Hepatocyte (in vitro differentiated cells): Measurements from ENCODE around the gene PPIB. TPM values are rescaled to one million over a fixed set of nuclear protein-coding genes. Genes with fewer than 3 reads are reported as not detected.
A peak's percentile ranks its signal among the peaks of the same experiment; 100 is the strongest.

Source experiments
- DNase-seq: peaks from one replicate; pipeline ENCODE4 v3.0.0-alpha.2; 2016; ENCODE audit warnings: low spot score
- H2AFZ ChIP-seq: fragments of 200-600 bp; sonication (generic); 2 replicates; pipeline ENCODE4 v1.6.0; 2016; ENCODE audit warnings: antibody characterized with exemption, mild to moderate bottlenecking
- H3K27ac ChIP-seq: fragments of 200-600 bp; sonication (generic); 2 replicates; pipeline ENCODE4 v1.5.1; 2016; ENCODE audit warnings: mild to moderate bottlenecking
- H3K27me3 ChIP-seq: fragments of 200-600 bp; sonication (generic); 2 replicates; pipeline ENCODE4 v1.6.1; 2016
- H3K36me3 ChIP-seq: fragments of 200-600 bp; sonication (generic); replicated peaks from 2 replicates; pipeline ENCODE4 v1.5.1; 2016; ENCODE audit warnings: low read depth; ENCODE audit not compliant: insufficient read depth
- H3K4me1 ChIP-seq: fragments of 200-600 bp; sonication (generic); 2 replicates; pipeline ENCODE4 v1.5.1; 2016; ENCODE audit warnings: mild to moderate bottlenecking, moderate library complexity; ENCODE audit not compliant: insufficient read depth
- H3K4me2 ChIP-seq: fragments of 200-600 bp; sonication (generic); 2 replicates; pipeline ENCODE4 v1.6.0; 2016
- H3K4me3 ChIP-seq: fragments of 200-600 bp; sonication (generic); 2 replicates; pipeline ENCODE4 v1.5.1; 2016; ENCODE audit warnings: mild to moderate bottlenecking
- H3K79me2 ChIP-seq: fragments of 200-600 bp; sonication (generic); 2 replicates; pipeline ENCODE4 v1.6.0; 2017; ENCODE audit warnings: mild to moderate bottlenecking
- H3K9me2 ChIP-seq: fragments of 200-600 bp; sonication (generic); replicated peaks from 2 replicates; pipeline ENCODE4 v1.6.0; 2017; ENCODE audit warnings: mild to moderate bottlenecking; ENCODE audit not compliant: insufficient read depth
- H3K9me3 ChIP-seq: fragments of 200-600 bp; sonication (generic); 2 replicates; pipeline ENCODE4 v1.5.1; 2016; ENCODE audit warnings: low read depth, mild to moderate bottlenecking
- H4K20me1 ChIP-seq: fragments of 200-600 bp; sonication (generic); 2 replicates; pipeline ENCODE4 v1.6.0; 2016; ENCODE audit warnings: mild to moderate bottlenecking; ENCODE audit not compliant: insufficient read depth, poor library complexity, severe bottlenecking
- EZH2 ChIP-seq: fragments of 200-600 bp; sonication (generic); IDR thresholded peaks from 2 replicates; pipeline ENCODE4 v1.6.1; 2016; ENCODE audit warnings: antibody characterized with exemption, mild to moderate bottlenecking, borderline replicate concordance
- EZH2phosphoT487 ChIP-seq: fragments of 200-600 bp; sonication (generic); IDR thresholded peaks from one replicate; pipeline ENCODE4 v1.6.1; 2018; ENCODE audit warnings: antibody characterized with exemption, mild to moderate bottlenecking, low read depth, moderate library complexity; ENCODE audit not compliant: unreplicated experiment, severe bottlenecking
- whole genome bisulfite sequencing: methylation state at CpG from one replicate; pipeline ENCODE4 v1.1.6; 2016; ENCODE audit warnings: low lambda C conversion rate; ENCODE audit errors: missing lambda C conversion rate; 5-methylcytosine and 5-hydroxymethylcytosine counted together
- polyA plus RNA-seq: library from polyadenylated mRNA; unstranded; fragments of >200 nt; fragmentation: Nextera tagmentation; extraction: Ambion mirVana; gene quantifications from 2 replicates; pipeline ENCODE4 v1.2.1, GENCODE V29; 2016
- total RNA-seq: library from RNA; depleted of rRNA; stranded (reverse); fragments of >200 nt; gene quantifications from 2 replicates; pipeline ENCODE4 v1.2.3, GENCODE V29; 2014
- TF ChIP-seq, protein P1 (sequence below): fragments of 200-600 bp; sonication (generic); IDR thresholded peaks from 2 replicates; pipeline ENCODE4 v1.5.1; 2016; ENCODE audit warnings: antibody characterized with exemption, mild to moderate bottlenecking; ENCODE audit not compliant: poor library complexity

PPIB gene
- total and polyA plus RNA-seq, 2 experiments from 2014 or later, result 799 to 1,542 TPM

DNA sequence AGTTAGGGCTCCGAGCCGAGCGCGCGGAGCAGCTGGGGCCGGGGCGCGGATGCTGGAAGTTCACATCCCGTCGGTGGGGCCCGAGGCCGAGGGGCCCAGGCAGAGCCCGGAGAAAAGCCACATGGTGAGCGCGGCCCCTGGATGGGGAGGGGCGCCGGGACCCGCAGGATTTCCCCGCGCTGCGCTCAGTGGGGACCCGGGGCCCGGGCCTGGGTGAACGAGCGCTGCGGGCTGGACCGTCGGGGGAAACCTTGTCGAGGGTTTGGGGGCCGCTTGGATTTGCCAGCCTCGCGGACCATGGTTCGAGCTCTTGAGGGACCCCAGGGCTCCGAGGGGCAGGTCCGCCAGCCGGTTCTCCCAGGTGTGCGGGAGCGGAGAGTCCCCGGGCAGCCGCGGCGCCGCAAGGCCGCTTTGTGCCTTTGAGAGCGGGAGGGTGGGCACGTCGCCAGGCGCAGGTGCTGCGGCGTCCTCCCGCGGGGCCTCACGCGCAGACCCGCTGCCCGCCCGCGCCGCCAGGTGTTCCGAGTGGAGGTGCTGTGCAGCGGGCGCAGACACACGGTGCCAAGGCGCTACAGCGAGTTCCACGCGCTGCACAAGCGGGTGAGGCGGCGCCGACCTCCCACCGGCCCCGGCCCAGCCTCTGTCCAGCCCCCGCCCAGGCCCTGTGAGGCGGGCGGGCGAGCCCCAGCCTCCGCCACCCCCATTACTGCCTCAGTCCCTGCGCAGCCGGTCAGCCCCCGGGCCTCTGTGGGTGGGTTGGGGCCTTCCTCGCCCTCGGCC is 10.9 kb downstream of the PPIB start, which contains the start of gene SNX22:
SNX22 (plus strand) TSS at position 5 of the 780 bp plus-strand sequence; CDS start at position 50, 45 bp downstream.
- Histone ChIP-seq H3K27me3 (peaks cover 14% of the 10 kb centered on the region), H3K4me2 (peak within 1 kb of the TSS; percentile 99), H3K36me3 (no peaks in the 10 kb centered on the region), H2AFZ (peak within 1 kb of the TSS; percentile 80), H3K9me3 (no peaks in the 10 kb centered on the region), H3K4me3 (peak within 1 kb of the TSS; percentile 58), H4K20me1 (peaks cover 5% of the 10 kb centered on the region), H3K9me2 (no peaks in the 10 kb centered on the region), H3K27ac (no peak within 1 kb of the TSS), H3K4me1 (peaks cover 25% of the 10 kb centered on the region), H3K79me2 (no peaks in the 10 kb centered on the region)
- peak; percentile 45 for TF ChIP-seq EZH2
- TF ChIP-seq, protein P1, sequence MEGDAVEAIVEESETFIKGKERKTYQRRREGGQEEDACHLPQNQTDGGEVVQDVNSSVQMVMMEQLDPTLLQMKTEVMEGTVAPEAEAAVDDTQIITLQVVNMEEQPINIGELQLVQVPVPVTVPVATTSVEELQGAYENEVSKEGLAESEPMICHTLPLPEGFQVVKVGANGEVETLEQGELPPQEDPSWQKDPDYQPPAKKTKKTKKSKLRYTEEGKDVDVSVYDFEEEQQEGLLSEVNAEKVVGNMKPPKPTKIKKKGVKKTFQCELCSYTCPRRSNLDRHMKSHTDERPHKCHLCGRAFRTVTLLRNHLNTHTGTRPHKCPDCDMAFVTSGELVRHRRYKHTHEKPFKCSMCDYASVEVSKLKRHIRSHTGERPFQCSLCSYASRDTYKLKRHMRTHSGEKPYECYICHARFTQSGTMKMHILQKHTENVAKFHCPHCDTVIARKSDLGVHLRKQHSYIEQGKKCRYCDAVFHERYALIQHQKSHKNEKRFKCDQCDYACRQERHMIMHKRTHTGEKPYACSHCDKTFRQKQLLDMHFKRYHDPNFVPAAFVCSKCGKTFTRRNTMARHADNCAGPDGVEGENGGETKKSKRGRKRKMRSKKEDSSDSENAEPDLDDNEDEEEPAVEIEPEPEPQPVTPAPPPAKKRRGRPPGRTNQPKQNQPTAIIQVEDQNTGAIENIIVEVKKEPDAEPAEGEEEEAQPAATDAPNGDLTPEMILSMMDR, result no peak
- peak; percentile 52 for DNase-seq
- WGBS, result 2% methylated on average over 65 of the region's 83 CpGs

DNA sequence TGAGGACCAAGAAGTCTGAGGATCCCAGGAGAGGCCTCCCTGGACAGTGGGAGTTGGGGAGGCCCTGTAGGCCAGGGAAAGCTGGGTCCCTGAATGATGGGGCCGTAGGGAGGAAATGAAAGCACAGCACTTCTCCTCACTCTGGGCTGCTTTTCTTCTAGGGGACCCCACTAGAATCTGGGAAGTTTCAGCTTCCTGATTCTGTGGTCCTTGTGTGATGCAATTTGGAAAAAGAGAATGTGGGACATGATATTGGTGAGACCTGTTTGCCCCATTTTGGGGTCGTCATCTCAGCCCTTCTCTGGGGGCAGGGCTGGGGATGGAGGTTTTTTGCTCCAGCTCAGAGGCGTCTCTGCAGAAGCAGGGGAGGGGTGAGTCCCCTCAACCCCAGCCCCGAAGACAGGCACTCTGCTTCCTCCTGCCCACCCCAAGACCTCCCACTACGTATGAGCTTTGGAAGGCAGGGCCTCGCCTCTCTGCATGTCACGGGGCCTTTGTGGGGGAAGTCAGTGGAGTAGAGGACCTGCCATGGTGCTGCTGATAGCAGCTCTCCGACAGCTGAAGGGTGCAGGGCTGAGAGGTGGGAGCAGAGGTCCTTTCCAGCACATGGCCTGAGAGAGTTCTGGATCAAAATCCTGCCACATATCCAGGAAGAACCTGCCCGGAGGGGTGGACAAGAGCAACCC is 12.8 kb downstream of the PPIB start:
- TF ChIP-seq EZH2, result no peak
- TF ChIP-seq, protein P1, result no peak
- TF ChIP-seq EZH2phosphoT487, result no peak
- Histone ChIP-seq H4K20me1 (no peaks in the 10 kb centered on the region), H3K9me2 (no peaks in the 10 kb centered on the region), H3K4me3 (no peak overlapping the region), H3K9me3 (no peaks in the 10 kb centered on the region), H2AFZ (no peak overlapping the region), H3K4me1 (peaks cover 30% of the 10 kb centered on the region), H3K27ac (no peak overlapping the region), H3K79me2 (no peaks in the 10 kb centered on the region), H3K4me2 (no peak overlapping the region), H3K36me3 (no peaks in the 10 kb centered on the region), H3K27me3 (peaks cover 14% of the 10 kb centered on the region)
- WGBS, result 81% methylated on average over 9 of the region's 9 CpGs
- no peak for DNase-seq

DNA sequence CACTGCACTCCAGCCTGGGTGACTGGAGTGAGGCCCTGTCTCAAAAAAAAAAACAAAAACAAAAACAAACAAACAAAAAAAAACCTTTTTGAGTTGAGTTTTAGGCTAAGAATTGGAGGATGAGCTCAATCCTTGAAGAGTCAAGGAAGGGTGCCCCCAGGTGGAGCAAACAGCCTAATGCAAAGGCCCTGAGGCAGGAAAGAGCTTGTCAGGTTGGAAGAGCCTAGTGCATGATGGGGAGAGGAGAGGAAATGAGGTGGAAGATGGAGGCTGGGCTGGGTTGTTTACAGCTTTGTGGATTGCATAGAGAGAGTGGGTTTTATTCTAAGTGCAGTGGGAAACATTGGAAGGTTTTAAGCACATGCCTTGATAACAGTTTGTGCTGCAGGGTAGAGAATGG is 13.4 kb downstream of the PPIB start:
- no peaks in the 10 kb centered on the region for H4K20me1 ChIP-seq
- H3K9me2 ChIP-seq, result no peaks in the 10 kb centered on the region
- no peaks in the 10 kb centered on the region for H3K79me2 ChIP-seq
- H3K27ac ChIP-seq, result no peak overlapping the region
- no peak overlapping the region for H3K4me2 ChIP-seq
- TF ChIP-seq EZH2phosphoT487 (no peak), EZH2 (no peak)
- TF ChIP-seq, protein P1, result no peak
- DNase-seq, result no peak
- peaks cover 14% of the 10 kb centered on the region for H3K27me3 ChIP-seq
- no peaks in the 10 kb centered on the region for H3K9me3 ChIP-seq
- no peaks in the 10 kb centered on the region for H3K36me3 ChIP-seq
- H3K4me3 ChIP-seq, result no peak overlapping the region
- peaks cover 30% of the 10 kb centered on the region for H3K4me1 ChIP-seq
- no peak overlapping the region for H2AFZ ChIP-seq
